NCI-H2171 (cell line): ENCODE measurements around the gene MAP3K6.

Source experiments
- DNase-seq: peaks from one replicate; lab custom pipeline; 2025; lab: John Stamatoyannopoulos, UW

MAP3K6 gene

DNA sequence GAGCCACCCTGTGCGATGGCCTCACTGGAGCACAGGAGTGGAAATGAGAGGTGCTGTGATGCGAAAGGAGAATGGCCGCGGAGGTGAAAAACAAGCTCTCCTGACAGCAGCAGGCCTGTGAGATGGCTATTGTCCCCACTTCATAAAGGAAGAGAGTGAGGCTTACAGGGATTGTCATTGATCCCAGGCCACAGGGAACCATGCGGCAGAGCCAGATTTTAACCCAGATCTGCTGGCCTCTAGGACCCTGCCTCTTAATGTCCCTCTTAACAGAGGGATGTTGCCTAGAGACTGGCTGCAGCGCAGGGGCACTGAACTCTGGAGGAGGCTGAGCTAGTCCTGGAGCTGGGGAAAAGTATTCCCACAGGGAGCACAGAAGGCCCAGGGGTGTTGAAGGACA lies 28.0 kb downstream of the MAP3K6 start:
- no peak for DNase-seq

DNA sequence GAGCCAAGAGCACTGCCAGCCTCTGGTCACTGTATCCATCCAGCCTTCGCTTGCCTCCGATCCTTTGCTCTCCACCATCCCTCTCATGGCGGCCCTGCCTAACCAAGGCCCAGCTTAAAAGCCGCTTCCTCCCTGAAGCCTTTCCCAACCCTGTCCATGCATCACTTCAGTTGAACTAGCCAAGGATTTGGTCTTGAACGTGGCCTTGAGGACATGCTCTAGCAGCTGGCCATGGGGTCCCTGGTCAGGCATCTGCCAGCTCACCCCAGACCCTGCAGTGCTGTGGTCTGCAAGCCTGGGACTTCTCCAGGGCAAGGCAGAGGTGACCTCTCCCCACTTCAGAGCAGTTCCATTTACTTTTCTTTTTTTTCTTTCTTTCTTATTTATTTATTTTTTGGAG lies 30.0 kb downstream of the MAP3K6 start:
- DNase-seq = no peak

DNA sequence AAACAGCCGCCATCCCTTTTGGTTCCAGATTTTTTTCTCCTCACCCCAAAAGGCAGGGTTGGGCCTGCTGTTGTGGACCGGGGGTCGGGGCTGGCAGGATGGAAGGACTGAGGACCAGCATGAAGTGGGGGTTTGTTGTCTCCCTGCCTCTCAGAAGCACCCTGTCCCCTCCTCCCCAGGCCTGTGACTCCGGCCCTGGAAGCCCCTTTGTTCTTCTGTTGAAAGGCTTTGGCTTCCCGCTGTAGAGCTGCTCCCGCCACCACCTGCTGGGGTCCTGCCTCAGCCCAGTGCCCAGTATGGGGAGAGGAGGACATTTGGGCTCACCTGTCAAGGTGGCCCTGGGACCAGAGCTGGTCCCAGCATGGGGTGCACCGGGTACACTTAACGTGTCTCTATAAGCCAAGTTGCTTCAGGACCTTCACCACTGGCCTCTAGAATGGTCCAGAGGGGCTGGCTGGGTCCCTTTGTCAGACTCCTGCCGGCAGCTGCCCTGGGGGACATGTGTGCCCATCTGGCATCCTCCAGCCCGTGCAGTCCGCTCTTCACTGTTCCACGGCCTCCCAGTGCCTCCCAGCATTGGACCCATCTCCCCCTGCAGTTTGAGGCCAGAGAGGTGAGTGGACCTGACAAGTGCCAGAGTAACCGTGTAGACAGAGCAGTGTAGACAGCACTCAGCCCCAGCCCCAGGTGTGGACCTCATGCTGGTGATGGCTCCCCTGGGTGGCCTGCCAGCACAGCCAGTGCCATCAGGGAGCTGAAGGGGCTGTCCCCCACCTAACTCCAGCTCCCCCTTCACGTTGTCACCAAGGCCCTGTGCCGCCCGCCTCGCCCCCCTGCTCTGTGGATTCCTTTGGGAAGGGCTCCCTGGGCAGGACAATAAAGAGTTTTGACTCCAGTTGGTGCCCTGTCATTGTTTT lies 31.0 kb downstream of the MAP3K6 start:
- DNase-seq = no peak

DNA sequence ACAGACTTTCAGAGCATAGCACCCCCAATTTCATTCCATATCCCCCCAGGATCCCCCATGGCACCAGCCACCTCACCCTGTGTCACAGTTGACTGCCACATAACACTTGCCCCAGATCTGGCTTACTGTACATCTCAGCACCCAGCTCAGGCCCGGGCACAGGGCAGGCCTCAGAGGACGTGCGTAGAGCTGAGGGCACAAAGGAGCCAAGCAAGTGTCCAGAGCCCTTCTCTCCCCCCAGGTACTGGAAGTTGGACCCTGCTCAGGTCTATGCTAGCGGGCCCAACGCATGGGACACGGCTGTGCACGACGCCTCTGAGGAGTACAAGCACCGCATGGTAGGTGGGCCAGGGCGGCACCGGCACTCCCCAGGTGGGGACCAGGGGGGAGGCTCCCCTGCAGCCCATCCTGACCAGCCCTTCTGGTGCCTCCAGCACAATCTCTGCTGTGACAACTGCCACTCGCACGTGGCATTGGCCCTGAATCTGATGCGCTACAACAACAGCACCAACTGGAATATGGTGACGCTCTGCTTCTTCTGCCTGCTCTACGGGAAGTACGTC lies 33.0 kb downstream of the MAP3K6 start:
- no peak for DNase-seq

DNA sequence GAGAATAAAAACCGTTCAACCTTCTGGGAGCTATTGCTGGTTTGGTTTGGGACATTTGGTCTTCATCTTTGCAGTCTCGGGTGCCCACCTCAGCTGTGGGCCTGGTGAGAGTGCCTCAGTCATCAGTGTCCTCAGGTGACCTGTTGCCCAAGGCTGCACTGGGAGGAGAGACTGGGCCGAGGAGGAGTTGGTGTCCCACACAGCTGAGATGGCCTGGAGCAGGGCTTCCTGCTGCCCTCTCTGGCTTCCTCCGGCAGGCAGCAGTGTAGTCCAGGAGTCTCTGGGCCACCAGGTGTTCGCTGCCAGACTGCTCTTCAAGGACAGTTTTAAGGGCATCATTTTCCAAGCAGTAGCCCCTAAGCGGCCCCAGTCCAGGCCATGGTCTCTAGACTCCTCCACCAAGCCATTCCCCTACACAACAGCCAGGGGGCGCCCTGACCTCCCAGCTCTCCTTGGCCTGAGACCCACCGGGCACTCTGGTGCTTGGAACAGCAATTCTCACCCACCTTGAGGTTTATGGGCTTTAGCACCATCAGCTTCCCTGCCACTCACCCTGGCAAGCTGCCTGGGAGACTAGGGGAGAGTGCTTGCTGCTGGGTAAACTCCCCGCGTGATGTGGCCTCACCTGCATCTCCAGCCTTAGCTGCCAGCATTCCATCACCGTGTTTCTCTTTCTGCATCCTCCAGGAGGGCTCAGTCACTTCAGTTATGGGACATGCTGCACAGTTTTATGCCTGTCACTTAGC lies 34.1 kb downstream of the MAP3K6 start:
- DNase-seq = no peak

DNA sequence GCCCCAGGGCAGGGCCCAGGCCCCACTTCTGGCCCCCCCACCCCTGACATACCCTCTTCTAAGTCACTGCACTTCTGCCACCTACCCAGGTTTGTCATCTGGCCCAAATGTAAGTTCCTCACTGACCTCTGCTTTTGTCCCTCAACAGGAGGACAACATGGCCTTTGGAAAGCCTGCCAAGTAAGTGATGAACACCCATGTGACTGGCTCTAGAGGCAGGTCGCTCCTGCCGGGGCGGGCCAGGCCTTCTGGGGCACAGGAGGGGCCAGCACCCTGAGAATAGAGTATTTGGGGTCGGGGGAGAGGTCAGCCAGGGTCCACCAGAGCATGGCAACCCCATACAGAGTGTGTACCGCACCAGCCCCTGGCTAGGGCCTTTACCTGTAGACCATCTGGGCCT lies 34.8 kb downstream of the MAP3K6 start:
- DNase-seq = no peak

DNA sequence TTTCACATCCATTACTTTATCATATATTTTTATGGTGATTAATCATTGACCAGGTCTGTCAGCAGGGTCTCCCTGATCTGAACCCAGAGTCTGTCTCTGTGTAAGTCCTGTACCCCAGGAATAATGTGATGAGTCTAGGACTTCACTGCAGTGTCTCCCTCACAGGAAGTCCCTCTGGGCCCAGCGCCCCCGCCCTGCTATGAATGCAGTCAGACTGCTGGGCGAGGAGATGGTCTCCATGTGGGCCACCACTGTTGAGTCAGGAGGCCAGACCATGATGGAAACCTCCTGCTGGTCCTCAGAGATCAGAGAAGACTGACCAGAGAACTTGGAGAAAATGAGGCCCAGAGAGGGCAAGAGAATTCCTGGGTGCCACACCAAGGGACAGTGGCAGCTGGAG lies 35.3 kb downstream of the MAP3K6 start:
- DNase-seq = no peak

DNA sequence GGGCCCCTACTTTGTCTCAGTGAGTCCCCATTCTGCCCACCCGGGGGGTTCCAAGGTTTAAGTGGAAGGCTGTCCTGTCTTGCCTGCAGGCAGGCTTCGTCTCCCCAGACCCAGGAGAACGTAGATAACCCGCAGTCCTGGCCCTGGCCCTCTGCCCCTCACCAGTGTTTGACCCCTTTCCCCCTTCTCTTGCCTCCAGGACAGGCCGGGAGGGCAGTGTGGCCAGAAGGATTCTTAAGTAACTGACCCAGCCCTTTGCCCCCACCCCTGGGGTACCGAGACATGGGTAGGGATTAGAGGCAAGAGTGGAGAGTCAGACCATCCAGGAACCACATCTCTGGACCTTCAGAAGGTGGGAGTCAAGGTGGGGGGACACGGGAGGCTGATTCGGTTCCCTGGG lies 36.0 kb downstream of the MAP3K6 start:
- DNase-seq = no peak

DNA sequence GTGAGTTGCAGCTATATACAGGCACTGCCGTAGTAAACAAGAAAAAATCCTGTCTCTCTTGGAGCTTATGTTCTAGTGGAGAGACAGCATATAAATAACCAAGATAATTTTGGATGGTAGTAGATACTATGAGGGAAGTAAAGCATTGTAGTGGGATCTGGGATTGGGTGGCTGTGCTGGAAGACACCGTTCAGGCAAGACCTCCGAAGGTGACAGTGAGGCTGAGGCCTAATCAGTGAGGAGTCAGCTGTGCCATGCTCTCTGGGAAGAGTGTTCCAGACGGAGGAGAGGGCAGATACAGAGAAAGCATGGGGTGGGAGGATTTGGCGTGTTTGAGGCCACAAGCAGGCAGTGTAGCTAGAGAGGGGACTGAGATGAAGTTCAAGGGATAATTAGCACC lies 38.8 kb downstream of the MAP3K6 start:
- DNase-seq = no peak

DNA sequence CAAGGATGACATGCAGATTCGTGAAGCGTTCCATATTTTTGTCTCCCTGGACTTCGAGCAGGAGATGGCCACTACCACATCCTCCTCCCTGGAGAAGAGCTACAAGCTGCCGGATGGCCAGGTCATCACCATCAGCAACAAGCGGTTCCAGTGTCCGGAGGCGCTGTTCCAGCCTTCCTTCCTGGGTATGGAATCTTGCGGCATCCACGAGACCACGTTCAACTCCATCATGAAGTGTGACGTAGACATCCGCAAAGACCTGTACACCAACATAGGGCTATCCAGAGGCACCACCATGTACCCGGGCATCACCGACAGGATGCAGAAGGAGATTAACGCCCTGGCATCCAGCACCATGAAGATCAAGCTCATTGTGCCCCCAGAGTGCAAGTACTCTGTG lies 41.5 kb downstream of the MAP3K6 start:
- no peak for DNase-seq

DNA sequence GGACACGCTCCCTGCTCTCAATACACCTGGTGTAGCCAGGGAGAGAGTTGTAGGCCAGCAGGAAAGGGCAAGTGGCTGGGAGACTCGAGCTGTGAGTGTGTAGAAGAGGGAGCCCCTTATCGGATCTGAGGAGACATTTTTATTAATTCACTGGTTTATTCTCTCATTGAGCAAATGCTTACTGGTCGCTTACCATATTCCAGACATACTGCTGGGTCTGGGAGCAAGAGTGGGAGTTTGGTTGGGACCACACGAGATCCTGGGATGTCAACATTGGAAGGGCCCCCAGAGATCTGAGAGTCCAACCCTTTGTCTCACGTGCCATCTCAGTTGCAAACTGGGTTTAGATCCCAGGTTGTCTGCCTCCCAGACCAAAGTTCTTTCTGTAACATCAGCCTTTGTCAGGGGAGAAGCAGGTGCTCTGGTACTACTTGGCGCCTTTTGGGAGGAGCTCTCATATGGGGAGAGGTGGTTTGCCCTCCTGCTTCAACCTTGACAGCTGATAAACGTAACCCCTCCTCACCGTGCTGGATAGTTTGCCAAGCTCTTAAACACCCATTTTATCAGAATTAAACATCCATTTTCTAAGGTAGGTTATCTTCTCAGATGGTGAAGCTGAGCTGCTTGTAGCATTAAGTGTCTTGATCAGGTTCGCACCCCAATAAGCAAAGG lies 44.1 kb downstream of the MAP3K6 start:
- peak; percentile 12 for DNase-seq

DNA sequence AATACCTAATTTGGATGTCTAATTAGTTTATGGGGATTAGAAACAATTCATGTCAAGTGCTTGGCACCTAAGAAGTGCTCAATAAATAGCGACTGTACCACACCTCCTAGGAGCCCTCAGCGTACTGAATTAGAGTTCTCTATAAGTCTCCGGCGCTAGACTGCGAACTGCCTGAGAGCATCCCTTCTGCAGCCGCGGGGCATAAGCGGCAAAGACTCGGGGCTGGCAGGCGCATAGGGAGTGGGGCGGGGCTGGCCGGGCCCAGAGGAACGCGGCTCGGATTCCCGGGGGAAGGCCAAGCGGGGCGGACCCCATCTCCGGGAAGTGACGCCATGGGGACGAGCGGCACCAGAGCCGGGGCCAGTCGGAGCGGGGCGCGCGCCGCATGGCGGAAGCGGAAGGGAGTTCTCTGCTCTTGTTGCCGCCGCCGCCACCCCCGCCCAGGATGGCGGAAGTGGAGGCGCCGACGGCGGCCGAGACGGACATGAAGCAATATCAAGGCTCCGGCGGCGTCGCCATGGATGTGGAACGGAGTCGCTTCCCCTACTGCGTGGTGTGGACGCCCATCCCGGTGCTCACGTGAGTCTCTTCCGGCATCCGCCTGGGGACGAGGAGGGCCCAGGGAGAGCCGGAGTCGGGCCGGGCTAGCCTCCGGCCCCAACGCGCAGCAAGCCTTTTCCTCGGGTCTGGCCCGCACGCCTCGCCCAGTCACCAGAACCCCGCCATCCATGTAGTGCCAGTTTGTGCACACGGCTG lies 44.8 kb downstream of the MAP3K6 start, which contains the start of gene TMEM222:
TSS of gene TMEM222 (plus strand) at position 351 of the 756 bp plus-strand sequence. CDS start at position 386, 35 bp downstream.
- DNase-seq = peak; percentile 97

DNA sequence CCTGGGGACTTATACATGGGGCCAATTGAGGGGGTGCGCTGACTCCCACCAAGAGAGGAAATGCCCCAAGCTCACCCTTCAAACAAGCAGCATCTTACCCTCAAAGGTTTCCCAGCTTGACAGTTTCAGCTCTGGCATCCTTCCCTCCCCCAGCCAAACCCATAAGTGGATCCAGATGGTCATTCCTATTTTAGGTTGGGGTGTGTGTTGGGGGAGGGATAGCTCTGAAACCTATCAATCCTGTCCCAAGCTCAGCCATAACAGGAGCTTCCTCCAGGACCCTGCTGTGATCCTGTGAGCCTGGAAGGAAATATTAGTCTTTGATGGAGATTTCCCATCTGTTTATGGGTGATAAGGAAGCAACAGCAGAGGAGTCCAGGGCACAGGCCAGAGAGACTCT lies 48.2 kb downstream of the MAP3K6 start:
- DNase-seq = peak; percentile 31

DNA sequence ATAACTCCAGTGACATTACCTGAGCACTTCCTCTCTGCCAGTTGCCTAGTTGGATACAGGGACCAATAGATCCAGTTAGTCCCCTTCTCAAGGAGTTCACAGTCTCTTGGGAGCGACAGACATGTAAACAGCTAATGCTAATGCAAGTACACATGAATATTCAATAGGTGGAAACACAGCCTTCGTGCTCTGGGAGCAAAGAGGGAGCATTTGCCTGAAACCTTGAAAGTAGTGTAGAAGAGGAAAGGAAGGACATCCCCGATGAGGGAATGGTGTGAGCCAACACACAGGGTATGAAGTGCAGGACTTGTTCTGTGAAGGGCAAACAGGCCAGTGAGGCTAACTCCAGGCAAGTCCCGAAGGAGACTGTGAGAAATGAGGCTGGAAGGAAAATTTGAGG lies 48.6 kb downstream of the MAP3K6 start:
- DNase-seq = no peak

DNA sequence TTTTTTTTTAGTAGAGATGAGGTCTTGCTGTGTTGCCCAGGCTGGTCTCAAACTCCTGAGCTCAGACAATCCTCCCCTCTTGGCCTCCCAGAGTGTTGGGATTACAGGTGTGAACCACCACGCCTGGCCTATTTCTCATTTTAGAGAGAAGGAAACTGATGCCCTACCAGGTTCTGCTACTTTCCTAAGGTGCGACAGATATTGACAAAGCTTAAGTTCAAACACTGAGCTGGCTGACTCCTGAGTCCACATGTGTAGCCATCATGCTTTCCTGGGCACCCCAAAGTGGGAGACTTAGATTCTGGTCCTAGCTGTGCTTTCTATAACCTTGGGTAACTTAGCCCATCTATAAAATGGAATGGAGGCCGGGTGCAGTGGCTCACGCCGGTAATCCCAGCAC lies 49.9 kb downstream of the MAP3K6 start:
- no peak for DNase-seq

DNA sequence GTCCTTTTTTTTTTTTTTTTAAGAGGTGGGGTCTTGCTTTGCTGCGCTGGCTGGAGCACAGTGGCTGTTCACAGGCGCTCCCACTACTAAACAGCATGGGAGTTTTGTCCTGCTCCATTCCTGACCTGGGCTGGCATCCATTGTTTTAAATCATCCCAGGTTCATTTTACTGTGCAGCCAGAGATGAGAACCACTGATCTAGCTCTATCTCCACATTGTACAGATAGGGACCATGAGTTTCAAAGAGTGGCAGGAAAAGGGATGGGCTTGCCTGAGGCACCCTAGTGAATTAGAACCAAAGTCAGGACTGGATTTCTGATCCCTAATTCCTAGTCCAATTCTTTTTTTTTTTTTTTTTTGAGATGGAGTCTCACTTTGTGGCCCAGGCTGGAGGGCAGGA lies 52.0 kb downstream of the MAP3K6 start:
- DNase-seq = no peak

DNA sequence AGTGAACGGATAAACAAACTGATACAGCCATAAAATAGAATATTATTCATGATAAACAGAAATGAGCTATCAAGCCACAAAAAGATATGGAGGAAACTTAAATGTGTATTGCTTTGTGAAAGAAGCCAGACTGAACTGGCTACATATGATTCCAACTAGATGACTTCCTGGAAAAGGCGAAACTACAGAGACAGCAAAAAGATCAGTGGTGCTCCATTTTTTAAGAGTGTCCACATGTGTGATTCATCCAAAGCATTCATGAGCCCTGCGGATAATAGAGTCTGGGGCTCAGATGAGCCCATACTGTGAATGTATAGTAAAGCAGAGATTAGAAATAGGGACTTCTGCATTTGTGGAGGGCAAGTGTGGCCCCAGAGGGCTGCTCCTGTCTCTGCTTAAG lies 52.6 kb downstream of the MAP3K6 start:
- no peak for DNase-seq

DNA sequence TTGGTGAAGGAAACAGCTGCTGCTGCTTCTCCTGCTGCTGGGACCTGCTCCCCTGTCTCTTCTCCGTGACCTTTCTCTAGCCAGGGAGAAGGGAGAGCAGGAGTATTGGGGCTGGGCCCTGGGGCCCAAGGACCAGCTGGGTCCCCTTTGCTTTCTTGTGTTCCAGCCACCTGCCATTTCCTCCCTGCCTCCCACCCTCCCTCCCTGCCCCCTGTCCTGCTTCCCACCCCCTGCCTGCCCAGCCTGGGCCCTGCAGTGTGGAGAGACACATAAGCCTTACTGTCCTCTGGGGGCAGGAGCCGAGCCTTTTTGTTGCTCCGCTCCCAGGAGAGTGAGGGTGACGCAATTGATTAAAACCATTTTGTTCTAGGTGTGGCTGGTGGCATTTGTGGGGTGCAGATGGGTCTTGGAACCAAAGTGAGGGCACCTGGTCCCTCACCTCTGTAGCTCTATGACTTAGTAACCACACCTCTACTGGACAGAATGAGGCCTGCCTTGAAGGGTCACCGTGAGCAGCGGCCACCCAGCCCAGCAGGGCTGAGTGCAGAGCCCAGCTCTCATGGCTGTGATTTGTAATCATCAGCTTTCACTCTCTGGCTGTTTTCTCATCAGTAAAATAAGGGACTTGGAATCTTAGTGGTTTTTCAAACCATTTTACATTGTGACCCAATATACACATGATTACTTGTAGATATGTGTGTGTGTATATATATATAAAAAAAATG lies 58.7 kb downstream of the MAP3K6 start:
- DNase-seq = peak; percentile 41

DNA sequence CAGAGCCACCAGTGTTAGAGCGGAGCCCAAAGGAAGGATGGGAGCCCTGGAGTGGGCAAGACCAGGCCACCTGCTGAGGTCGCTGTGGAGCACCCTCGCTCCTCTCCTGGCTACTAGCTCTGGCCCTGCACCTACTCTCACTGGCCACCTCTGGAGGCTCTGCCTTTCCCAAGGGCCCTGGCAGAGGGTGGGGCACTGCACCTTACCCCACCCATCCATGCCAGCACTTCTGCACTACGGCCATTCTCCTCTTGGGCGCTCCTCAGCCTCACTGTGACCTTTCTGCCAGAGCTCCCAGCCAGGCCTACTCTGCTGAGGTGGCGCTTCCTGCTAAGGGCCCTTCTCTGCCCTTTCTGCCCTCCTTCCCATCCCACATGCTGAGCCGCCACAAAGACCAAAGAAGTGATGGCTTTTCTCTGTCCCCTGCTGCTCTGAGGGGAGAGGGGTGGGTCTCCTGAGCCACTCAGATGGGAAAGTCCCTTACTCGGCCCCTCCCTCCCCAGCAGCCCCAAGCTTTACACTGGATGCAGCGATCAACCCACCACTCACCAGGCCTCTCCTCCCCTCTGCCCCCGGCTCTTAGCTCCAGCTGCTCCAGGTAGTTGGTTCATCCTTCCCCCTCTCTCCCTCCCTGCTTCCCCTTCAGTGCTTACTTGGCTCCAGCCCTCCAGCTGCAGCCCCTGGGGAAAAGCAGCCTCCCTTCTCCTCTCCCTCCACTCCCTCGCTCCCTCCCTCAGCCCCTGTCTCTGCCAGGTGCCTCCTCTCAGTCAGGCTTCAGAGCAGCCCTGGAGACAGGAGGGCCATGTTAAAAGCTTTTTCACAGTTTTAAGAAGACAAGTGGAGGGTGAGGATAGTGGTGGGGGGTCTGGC lies 59.6 kb downstream of the MAP3K6 start:
- peak; percentile 92 for DNase-seq

DNA sequence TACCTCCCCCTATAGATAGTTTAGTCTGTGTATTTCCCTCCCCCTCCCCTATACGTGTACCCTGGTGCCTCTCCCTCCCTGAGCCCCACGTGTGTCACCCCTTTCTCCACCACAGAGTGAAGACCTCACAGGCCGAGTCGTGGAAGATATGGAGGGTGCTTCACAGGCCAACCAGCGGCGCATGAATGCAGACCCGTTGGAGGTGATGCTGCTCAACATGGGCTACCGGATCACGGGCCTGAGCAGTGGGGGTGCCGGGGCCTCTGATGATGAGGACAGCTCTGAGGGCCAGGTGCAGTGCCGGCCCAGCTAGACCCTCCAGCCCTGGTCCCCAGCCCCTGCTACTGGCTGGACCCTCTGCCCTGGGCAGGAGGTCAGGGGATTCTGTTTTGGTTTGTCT lies 60.7 kb downstream of the MAP3K6 start:
- no peak for DNase-seq
